Measurements from ENCODE around the gene FNIP2.

DNA sequence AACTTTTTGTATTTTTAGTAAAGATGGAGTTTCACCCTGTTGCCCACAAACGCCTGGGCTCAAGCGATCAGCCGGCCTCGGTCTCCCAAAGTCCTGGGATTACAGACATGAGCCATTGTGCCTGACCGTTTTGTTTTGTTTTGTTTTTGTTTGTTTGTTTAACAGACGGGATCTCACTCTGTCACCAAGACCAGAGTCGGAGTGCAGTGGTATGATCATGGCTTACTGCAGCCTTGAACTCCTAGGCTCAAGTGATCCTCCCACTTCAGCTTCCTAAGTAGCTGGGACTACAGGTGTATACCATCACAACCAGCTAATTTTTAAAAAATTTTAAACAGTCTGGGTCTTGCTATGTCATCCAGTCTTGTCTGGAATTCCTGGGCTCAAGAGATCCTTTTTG is 53.5 kb downstream of the FNIP2 start:
- TF ChIP-seq YY1 (IDR thresholded peaks at IDR 0.05; ENCODE audit: insufficient read depth, insufficient read length) = no peak
- TF ChIP-seq ZNF274 (IDR thresholded peaks at IDR 0.05; ENCODE audit: low read depth, low read length) = no peak
- TF ChIP-seq SUZ12 (IDR thresholded peaks at IDR 0.05; ENCODE audit: extremely low read depth, insufficient read depth, insufficient read length) = no peak
